Superior temporal gyrus (tissue), 1 donor: ENCODE measurements around the gene RNF213.
"Not testable (repeated sequence)": the region's sequence is repeated elsewhere in the genome, so short reads cannot be mapped to it uniquely, and the experiment has no call there.

Experiments used
- DNase-seq: peaks from one replicate; pipeline ENCODE4 v3.0.0-alpha.2; 2016; ENCODE audit errors: extremely low spot score

The RNF213 gene

GRCh38 chr17:80270836-80271235, 10.2 kb downstream of the RNF213 start:
- DNase-seq: no peak

GRCh38 chr17:80272366-80272765, 11.7 kb downstream of the RNF213 start:
- no peak for DNase-seq

- no peak for DNase-seq
Measured at GRCh38 chr17:80274331-80274730, 13.7 kb downstream of the RNF213 start.

- DNase-seq: no peak
Measured at GRCh38 chr17:80274871-80275449, 14.3 kb downstream of the RNF213 start.

- DNase-seq: not testable (repeated sequence)
Measured at GRCh38 chr17:80275857-80276256, 15.2 kb downstream of the RNF213 start.

- DNase-seq: peak; percentile 43
Measured at GRCh38 chr17:80277751-80278671, 17.4 kb downstream of the RNF213 start.

- no peak for DNase-seq
Measured at GRCh38 chr17:80279895-80280294, 19.2 kb downstream of the RNF213 start.

- no peak for DNase-seq
Measured at GRCh38 chr17:80281516-80281915, 20.9 kb downstream of the RNF213 start.

GRCh38 chr17:80283116-80283852, 22.6 kb downstream of the RNF213 start:
- DNase-seq: no peak

- no peak for DNase-seq
Measured at GRCh38 chr17:80284631-80285030, 24.0 kb downstream of the RNF213 start.

- no peak for DNase-seq
Measured at GRCh38 chr17:80285237-80285920, 24.7 kb downstream of the RNF213 start.

GRCh38 chr17:80286638-80286960, 25.9 kb downstream of the RNF213 start:
- no peak for DNase-seq

- DNase-seq: no peak
Measured at GRCh38 chr17:80287038-80287437, 26.4 kb downstream of the RNF213 start.

- DNase-seq: peak; percentile 14
Measured at GRCh38 chr17:80287806-80288567, 27.3 kb downstream of the RNF213 start.

GRCh38 chr17:80289616-80290015, 29.0 kb downstream of the RNF213 start:
- no peak for DNase-seq

- DNase-seq: no peak
Measured at GRCh38 chr17:80290156-80290555, 29.5 kb downstream of the RNF213 start.

GRCh38 chr17:80291260-80291659, 30.6 kb downstream of the RNF213 start:
- no peak for DNase-seq

GRCh38 chr17:80291691-80292487, 31.2 kb downstream of the RNF213 start:
- DNase-seq: no peak

GRCh38 chr17:80292521-80292971, 31.9 kb downstream of the RNF213 start:
- no peak for DNase-seq

- DNase-seq: no peak
Measured at GRCh38 chr17:80294210-80294609, 33.6 kb downstream of the RNF213 start.
